Right forelimb (tissue), 1 donor: Measurements from ENCODE around the gene SSBP3.

Experiments used
- DNase-seq: peaks from one replicate; pipeline ENCODE4 v3.0.0-alpha.2; 2018

Gene SSBP3

DNA sequence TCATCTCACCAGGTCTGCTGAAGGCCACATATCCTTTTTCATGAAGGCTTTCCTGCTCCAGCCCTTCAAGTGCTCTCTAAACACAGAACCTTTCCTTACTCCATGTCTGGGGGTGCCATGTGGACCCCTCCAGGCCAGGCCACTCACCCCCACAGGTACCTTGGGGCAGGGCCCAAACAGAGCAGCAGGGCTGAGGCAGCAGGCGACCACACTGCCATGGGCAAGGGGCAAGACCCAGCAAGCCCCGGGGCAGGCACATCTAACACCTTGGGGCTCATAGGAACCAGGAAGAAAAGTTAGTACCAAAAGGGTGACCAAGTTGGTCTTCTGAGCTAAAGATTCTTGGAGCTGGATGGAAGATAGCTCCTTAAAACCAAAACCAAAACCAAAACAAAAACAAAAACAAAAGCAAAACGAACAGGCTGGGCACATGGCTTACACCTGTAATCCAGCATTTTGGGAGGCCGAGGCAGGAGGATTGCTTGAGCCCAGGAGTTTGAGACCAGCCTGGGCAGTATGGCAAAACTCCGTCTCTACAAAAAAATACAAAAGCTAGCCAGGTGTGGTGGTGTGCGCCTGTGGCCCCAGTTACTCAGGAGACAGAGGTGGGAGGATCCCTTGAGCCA is 142.5 kb downstream of the SSBP3 start:
- DNase-seq: no peak

- DNase-seq: no peak
These were observed 143.9 kb downstream of the SSBP3 start for GRCh38 chr1:54262244-54262643.

DNA sequence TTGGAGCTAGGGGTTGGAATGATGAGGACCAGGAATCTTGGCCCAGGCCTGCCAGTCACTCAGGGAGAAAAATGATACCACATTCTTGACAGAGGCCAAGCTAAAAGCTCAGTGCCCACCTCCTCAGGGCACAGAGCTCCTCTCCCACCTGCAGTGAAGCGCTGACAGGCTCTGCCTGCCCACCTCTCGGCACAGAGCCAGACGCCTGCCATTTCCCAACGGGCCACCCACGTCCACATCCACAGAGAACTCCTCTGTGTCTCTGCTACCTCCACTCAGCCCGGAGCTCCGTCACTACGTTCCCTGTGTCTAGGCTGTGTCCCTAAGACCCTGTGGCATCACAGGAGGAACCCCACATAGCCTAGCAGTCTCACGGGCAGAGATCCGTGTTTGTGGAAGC is 145.4 kb downstream of the SSBP3 start:
- DNase-seq: no peak

DNA sequence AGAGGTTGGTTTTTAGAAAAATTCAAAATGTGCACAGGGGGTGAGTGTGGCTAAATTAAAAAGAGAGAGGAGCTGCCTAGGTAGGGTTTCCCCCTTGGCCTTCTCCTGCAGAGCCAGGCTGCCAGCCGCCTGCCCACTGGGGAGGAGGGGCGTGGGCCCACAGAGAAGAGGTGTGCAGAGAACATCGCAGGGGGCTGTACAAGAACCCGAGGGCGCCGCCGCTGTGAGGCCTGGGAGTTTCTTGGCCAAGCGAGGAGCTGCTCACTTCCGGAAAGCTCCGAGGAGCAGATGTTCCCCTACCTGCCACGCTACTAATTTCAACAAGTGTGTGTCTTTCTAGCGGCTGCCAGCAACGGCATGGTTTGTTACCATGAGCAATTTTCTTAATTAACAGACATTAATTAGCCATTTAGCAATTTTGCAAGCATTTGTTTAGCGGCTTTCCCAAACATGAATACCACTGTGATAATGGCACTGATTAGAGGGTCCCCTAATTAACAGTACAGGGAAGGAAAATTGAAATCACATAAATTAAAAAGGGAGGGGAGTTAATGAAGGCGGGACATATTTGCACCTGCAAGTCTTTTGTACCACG is 146.6 kb downstream of the SSBP3 start:
- no peak for DNase-seq

- DNase-seq: no peak
These were observed 148.3 kb downstream of the SSBP3 start for GRCh38 chr1:54257876-54258275.

GRCh38 chr1:54257346-54257620 is 148.9 kb downstream of the SSBP3 start:
- DNase-seq: no peak

- DNase-seq: no peak
These were observed 149.5 kb downstream of the SSBP3 start for GRCh38 chr1:54256522-54257345.

DNA sequence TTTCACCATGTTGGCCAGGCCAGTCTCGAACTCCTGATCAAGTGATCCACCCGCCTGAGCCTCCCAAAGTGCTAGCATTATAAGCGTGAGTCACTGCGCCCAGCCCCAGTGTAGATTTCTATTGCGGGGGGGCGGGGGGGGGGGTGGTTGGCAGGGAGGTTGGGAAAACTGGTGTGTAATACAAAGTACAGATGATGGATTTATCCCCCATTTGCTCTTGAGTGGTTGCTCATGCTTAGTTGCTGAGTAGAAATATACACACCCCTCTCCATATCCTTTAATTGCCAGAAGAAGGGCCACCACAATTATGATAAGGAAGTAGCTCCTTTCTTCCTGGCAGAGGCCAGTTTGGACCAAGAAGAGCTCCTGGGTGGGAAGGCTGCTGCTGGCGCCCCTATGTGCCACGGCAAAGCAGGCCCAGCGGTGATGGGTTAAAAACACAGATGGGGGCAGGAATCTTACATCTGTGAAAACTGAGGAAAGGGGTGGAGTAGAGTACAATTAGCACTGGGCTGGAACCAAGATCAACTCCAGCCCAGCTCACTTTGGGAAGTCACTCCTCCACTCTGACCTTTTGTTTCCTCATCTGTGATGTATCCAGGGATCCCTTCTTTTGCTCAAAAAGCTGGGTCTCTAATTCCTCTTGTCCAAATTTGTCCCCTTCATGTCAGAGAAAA is 151.0 kb downstream of the SSBP3 start:
- no peak for DNase-seq

- no peak for DNase-seq
These were observed 152.1 kb downstream of the SSBP3 start for GRCh38 chr1:54254055-54254454.

- DNase-seq: no peak
These were observed 152.7 kb downstream of the SSBP3 start for GRCh38 chr1:54253480-54253879.

DNA sequence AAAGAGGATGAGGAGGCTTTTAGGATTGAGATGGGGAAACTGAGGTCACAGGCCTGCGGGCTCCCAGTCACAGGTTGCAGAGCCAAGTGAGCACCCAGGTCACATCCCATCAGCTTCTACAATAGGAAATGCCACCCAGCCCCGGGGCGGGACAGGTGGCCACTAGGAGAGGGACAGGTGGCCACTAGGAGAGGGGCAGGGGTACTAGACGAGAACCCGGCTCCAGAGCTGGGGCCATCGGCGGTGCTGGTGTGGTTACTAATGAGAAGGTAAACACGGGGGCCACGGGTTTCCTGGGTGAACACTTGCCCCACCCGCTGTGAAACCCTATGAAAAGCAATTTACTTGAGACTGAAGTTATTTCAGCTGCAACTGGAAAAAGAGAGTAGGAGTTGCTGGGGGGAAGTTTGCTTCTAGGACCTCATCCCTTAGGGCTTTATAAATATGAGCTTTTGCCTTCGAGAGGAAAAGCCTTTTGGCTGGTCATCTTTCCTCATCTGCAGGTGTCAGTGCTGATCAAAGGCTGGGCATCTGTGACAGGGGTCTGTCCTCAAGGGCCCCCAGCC is 153.7 kb downstream of the SSBP3 start:
- no peak for DNase-seq

DNA sequence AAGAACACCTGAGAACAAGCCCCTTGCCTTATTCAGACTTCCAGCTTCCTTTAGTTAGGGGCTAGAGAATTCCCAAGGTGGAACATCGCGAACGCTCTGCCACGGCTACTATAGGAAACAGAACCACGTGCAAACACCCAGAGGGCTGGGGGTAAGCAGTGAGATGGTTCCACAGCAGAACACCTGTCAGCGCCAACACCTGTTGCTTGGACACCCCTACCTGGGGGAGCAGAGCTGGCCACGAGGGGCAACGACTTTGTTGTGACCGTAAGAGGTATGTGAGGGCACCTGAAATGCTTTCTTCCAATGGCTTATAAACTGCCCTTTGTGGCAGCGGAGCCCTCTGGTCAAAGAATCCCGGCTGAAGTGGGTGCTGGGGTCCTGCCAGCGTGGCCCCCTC is 155.5 kb downstream of the SSBP3 start:
- no peak for DNase-seq

GRCh38 chr1:54249819-54250435 is 156.3 kb downstream of the SSBP3 start:
- DNase-seq: no peak

DNA sequence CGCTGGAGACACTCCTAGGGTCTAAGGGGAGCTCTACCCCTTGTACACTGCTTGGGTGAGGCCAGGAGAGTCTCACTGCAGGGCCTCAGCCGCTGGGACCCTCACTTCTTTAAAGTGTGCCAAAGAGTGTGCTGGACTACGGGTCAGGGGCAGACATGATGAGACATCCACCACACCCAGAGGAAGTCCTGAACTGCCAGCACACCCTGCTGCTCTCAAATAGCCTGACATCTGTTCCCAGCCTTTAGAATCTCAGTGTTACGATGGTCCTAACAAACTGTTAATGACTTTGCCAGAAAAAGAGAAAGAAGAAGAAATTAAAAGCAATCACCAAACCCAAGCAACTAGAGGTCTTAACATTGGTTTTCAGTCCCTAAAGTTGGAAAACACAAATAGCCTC is 157.2 kb downstream of the SSBP3 start:
- no peak for DNase-seq

DNA sequence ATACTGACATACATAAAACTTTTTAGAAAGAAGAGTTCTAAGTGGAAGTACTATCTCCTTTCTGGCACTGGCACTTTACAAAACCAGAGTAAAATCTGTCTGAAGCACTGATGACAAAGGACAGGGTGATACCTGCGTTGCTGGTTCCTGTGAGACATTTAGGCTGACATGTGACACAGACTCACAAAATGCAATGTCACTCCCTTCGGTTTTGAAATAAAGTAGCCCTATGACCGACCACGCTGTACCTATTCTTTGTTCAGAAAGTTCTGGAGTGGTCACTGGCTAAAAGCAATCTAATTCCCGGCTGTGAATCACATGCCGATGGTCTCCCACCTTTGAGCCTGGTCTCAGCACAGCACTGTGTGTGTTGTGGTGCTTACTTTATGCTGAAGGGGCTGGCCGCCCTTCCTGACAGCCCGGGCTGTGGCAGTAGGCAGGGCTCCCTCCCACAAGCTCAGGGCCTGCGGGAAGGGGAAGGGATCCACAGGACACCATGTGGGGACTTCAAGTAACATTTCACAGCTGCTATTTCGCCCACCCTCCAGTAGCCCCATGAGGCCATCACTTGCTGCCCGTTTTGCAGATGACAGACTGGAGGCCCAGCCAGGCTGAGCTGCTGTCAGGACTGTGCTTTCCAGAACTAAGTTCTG is 158.2 kb downstream of the SSBP3 start:
- DNase-seq: no peak

- DNase-seq: no peak
These were observed 160.0 kb downstream of the SSBP3 start for GRCh38 chr1:54246116-54246721.

DNA sequence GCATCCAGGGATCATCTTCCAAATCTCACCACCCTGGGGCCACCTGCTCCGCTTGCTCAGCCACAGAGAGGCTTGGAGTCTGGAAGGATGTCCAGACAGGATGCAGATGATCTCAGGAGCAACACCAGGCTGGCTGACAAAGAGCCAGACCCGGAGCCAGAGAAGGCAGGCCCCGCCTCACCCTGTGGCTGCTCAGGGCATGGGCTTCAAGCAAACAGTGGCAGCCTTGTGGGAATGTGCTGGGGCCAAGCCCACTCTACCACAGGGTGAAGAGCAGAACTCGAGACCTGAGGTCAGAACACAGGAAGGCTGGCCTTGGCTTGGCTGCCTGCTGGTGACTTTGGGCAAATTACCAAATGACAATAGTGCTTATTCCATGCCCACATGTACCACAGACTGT is 160.7 kb downstream of the SSBP3 start:
- no peak for DNase-seq

- DNase-seq: no peak
These were observed 161.5 kb downstream of the SSBP3 start for GRCh38 chr1:54244655-54245054.

- no peak for DNase-seq
These were observed 163.2 kb downstream of the SSBP3 start for GRCh38 chr1:54243022-54243421.

- no peak for DNase-seq
These were observed 164.8 kb downstream of the SSBP3 start for GRCh38 chr1:54241364-54241763.

DNA sequence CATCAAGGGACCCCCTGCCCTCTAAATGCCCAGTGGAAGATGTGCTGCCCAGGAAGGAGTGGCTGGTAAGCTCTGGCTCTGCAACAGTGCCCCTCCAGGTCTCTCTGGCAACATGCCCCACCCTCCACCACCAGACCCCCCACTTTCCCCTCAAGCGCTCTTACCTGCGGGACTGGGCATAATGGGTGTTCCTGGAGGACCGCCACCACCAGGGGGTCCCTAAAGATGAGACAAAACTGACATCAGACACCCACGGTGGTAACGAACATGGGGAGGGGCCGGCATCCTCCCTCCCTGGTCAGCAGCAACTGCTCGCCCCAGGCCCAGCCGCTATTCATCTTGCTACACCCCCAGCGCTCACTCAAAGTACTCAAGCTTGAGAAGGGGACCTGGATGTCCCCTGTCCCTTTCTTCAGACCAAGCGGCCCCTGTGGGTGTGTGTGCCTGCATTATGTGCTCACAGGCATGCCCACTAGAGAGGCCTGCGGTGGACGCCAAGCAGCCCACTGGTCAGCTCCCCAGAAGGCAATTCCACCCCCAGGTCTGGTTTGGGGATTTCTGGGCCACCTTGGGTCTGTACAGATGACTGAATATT is 165.4 kb downstream of the SSBP3 start:
- no peak for DNase-seq

DNA sequence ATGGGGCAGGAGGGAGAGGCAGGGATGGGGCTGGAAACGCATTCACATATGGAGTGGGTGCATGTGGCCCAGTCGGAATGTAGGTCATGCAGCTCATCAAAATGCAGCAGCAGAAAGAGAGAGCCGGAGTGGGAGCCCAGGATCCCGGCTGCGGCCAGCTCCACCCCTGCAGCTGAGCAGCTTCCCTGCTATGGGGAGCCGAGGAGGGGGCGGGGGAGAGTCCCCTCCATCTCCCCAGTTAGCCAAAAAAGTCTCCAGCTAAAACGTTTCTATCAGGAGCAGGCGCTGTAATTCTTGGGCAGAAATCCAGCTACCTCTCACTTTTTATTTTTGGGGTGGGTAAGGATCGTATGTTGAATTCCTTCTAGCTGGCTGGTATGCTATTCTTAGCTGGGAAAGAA is 166.6 kb downstream of the SSBP3 start:
- no peak for DNase-seq
